Activated CD4-positive, alpha-beta memory T cell treated with anti-CD3 and anti-CD28 coated beads, Interleukin-2, amount 10 ng/mL, durations not matched to agents 7 days and 5 days (primary cell): ENCODE data around the gene TNFRSF1B. TPM values are rescaled to one million over a fixed set of nuclear protein-coding genes. Genes with fewer than 3 reads are reported as not detected.

Experiments
- CTCF ChIA-PET: fragments of 350-600 bp; sonication (Branson Sonifier 250); formaldehyde crosslinking; loops from one replicate; lab custom pipeline; 2021; ENCODE audit warnings: antibody characterized with exemption, inconsistent platforms; lab: Charles Lee
- POLR2A ChIA-PET: fragments of 350-600 bp; sonication (Branson Sonifier 250); formaldehyde crosslinking; loops from one replicate; lab custom pipeline; 2021; ENCODE audit warnings: antibody characterized with exemption; lab: Charles Lee
- DNase-seq: peaks from one replicate; pipeline ENCODE4 v3.0.0-alpha.2; 2020
- H3K27ac Mint-ChIP-seq: one replicate; pipeline ENCODE4 v1.8.0; 2021; ENCODE audit warnings: mild to moderate bottlenecking, mixed read lengths
- H3K27me3 Mint-ChIP-seq: one replicate; pipeline ENCODE4 v1.8.0; 2021; ENCODE audit warnings: mixed read lengths
- H3K36me3 Mint-ChIP-seq: one replicate; pipeline ENCODE4 v1.8.0; 2021; ENCODE audit warnings: low read depth, mixed read lengths
- H3K4me1 Mint-ChIP-seq: one replicate; pipeline ENCODE4 v1.8.0; 2021; ENCODE audit warnings: mixed read lengths
- H3K4me3 Mint-ChIP-seq: one replicate; pipeline ENCODE4 v1.8.0; 2021; ENCODE audit warnings: mild to moderate bottlenecking, mixed read lengths
- H3K9me3 Mint-ChIP-seq: one replicate; pipeline ENCODE4 v1.8.0; 2021; ENCODE audit warnings: mixed read lengths
- total RNA-seq, 2 experiments: library from RNA; stranded (reverse); gene quantifications; one replicate each; pipeline ENCODE4 v1.2.3, GENCODE V29; 2021

The TNFRSF1B gene
- total RNA-seq, 2 experiments from 2014 or later, result 434 to 447 TPM

DNA sequence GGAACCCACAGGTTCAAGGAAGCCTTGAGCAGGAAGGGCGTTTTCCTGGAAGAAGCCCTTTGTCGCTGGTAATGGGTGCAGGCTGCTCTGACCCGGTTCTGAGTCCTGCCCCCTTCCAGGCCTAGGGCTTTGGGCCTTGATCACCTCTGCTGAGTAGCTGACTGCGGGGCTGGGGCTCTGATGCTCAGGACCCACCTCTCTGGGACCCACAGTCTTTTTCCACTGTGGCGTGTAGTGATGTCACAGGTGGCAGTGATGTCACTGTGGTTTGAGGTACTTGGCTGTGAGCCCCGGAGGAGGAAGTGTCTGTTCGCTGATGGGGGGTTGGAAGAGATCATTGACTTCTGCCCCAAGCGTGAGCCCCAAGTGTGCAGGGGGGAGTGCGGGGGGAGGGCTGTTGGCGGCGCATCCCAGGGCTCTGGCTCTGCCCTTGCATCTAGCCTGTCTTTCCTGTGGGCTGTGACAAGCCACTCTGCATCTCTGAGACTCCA, 6.9 kb downstream of the TNFRSF1B start:
- peaks cover 87% of the 10 kb centered on the region for H3K36me3 Mint-ChIP-seq
- H3K27ac Mint-ChIP-seq, result peak overlapping the region; percentile 100

DNA sequence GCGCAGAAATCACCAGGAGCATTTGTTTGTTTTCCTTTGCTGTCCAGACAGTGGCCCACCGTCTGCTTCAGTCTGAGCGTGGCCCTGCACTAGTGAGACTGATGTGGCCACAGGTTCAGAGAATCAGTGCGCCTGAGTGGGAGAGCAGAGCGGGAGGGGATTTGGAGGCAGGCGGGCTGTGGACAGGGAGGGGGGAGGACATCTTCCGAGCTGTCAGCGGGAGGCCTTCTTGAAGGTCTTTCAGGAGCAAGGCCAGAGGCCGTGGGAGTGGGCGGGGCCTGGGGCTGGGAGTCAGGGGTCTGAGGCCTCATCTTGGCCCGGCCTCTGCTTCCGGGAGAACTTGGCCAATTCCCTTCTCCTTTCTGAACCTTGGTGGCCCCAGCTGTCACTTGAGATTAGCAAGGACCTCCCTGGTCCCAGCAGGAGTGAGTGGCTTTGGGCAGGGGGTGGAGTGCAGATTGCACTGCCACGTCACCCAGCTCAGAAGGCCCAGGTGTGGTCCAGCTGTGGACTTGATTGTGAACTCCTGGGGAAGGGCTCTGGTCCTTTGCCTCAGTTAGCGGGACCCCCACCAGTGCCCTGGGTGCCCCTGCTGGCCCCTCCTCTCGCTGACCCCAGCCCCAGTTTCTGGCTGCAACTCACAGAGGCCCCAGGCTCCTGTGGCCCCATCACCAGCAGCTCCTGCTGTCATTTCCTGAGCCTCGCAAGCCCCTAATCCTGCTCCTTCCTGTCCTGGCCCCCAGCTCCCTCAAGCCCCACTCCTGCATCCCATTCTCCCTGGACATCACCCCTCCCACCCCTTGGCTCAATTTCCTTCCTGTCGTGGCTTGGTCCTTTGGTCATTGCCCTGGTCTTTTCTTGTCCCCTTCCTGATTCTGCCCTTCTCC, 8.4 kb downstream of the TNFRSF1B start:
- Mint-ChIP-seq H3K4me3 (peak overlapping the region; percentile 100), H3K27ac (peak overlapping the region; percentile 100), H3K36me3 (peaks cover 86% of the 10 kb centered on the region), H3K9me3 (no peaks in the 10 kb centered on the region), H3K27me3 (no peaks in the 10 kb centered on the region), H3K4me1 (peaks cover 94% of the 10 kb centered on the region)
- ChIA-PET CTCF (interaction anchor here (7.7 kb wide), 1 partner anchor 50 kb away, joined by 85 read pairs; no protein-coding TSS in a partner anchor), POLR2A (interaction anchor here (1.9 to 27.5 kb wide), 2 partner anchors 18 to 50 kb away, joined by 5 to 918 read pairs; partner anchors contain the start of gene TNFRSF1B)
- no peak for DNase-seq

More for the DNA sequence above, 6.9 kb downstream of the TNFRSF1B start:
- peak; percentile 96 for DNase-seq
- POLR2A ChIA-PET, result interaction anchor here (0.5 to 27.5 kb wide), 7 partner anchors 9 to 264 kb away, joined by 3 to 918 read pairs (median 8); partner anchors contain the start of gene TNFRSF1B
- Mint-ChIP-seq H3K27me3 (no peaks in the 10 kb centered on the region), H3K9me3 (no peaks in the 10 kb centered on the region), H3K4me3 (peak overlapping the region; percentile 100), H3K4me1 (peaks cover 96% of the 10 kb centered on the region)
- CTCF ChIA-PET, result interaction anchor here (1.3 to 7.7 kb wide), 3 partner anchors 11 to 48 kb away, joined by 3 to 85 read pairs (median 7); no protein-coding TSS in a partner anchor

DNA sequence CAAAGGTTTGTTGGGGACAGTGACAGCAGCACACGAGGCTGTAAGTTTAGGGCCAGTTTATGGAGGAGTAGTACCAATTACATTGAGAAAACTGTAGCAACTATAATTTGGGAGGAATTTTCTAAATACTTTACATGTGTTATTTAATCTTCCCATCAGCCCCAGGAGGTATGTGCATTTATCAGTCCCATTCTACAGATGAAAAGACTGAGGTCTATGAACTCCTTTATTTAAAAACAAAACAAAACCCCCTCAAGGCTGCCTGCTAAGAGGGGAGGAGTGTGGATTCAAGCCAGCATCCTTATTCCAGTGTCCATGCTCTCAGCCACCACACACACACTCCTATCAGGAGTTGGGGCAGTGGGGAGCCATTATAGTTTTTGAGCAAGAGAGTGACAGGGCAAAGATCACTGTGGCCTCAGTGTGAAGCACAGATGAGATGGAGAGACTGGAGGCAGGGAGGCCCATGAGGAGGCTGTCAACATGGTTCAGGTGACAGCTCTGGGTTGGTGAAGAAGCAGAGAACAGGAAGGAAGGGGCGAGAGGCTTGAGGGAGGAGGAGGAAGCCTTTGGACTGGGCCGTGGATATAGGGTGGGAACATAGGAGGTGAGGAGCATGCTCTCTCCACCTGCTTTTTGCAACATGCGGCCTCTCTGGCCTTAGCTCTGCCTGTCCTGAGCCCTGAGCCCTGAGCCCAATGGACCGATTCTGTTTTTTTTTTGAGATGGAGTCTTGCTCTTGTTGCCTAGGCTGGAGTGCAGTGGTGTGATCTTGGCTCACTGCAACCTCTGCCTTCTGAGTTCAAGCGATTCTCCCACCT, 9.7 kb downstream of the TNFRSF1B start:
- no peaks in the 10 kb centered on the region for H3K9me3 Mint-ChIP-seq
- H3K4me3 Mint-ChIP-seq, result peak overlapping the region; percentile 43
- no peak for DNase-seq
- peak overlapping the region; percentile 94 for H3K27ac Mint-ChIP-seq
- H3K4me1 Mint-ChIP-seq, result peaks cover 92% of the 10 kb centered on the region
- POLR2A ChIA-PET, result interaction anchor here (1.2 to 27.5 kb wide), 8 partner anchors 14 to 52 kb away, joined by 3 to 918 read pairs (median 7); partner anchors contain the start of gene TNFRSF1B
- no peaks in the 10 kb centered on the region for H3K27me3 Mint-ChIP-seq
- H3K36me3 Mint-ChIP-seq, result peaks cover 85% of the 10 kb centered on the region
- CTCF ChIA-PET, result interaction anchor here (1.2 to 7.7 kb wide), 3 partner anchors 25 to 51 kb away, joined by 4 to 85 read pairs (median 7); no protein-coding TSS in a partner anchor

DNA sequence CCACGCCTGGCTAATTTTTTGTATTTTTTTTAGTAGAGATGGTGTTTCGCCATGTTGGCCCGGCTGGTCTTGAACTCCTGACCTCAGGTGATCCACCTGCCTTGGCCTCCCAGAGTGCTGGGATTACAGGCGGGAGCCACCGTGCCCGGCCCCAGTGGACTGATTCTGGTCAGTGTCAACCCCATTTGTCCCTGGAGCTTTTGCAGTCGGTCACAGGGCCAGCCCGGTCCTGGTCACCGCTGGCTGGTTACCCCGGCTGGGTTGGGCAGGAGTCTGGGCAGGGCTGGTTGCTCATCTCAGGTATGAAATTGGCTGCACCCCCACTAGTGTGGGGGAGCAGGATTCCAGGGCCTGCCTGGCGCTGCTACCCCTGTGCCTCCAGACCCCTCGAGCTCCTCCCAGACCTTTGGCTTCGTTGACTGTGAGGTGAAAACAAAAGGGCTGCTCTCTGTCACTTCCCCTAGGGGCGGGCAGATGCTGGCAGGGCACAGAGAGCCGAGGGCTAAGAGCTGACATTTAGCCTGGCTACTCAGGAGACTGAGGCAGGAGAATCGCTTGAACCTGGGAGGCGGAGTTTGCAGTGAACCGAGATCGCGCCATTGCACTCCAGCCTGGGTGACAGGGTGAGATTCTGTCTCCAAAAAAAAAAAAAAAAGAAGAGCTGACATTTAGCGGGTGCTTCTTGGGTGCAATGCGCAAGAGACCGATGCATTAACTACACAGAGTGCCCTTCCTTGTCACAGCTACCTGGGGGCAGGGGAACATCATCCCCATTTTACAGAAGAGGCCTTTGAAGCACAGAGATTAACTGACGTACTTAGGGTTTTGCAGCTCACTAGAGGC, 10.6 kb downstream of the TNFRSF1B start:
- no peaks in the 10 kb centered on the region for H3K9me3 Mint-ChIP-seq
- peak overlapping the region; percentile 94 for H3K27ac Mint-ChIP-seq
- H3K4me3 Mint-ChIP-seq, result peak overlapping the region; percentile 68
- peaks cover 91% of the 10 kb centered on the region for H3K4me1 Mint-ChIP-seq
- H3K27me3 Mint-ChIP-seq, result no peaks in the 10 kb centered on the region
- peak; percentile 41 for DNase-seq
- peaks cover 85% of the 10 kb centered on the region for H3K36me3 Mint-ChIP-seq
- POLR2A ChIA-PET, result interaction anchor here (0.9 to 27.5 kb wide), 11 partner anchors 13 to 269 kb away, joined by 3 to 918 read pairs (median 7); partner anchors contain the start of gene TNFRSF1B
- CTCF ChIA-PET, result interaction anchor here (0.6 to 7.7 kb wide), 20 partner anchors 9 to 157 kb away, joined by 3 to 85 read pairs (median 4); no protein-coding TSS in a partner anchor

DNA sequence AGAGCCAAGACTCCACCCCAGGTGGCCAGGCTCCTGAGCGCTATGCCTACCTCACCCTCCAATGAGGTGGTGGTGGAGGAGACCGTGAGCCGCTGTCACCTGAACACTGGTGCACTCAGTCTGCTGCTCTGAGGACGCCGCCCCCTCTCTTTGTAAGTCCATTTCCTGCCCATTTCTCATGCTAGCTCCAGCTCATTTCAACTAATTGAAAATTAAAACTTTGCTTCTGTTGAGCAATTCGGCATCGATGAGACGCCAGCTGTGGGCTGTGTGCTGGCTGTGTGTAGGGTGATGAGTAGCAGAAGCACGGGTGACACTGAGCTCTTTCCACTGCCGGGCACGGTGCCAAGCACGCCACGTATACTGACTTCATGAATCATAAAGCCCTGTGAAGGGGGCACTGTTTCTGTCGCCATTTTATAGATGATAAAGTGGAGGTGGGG, 11.2 kb downstream of the TNFRSF1B start:
- Mint-ChIP-seq H3K27ac (peak overlapping the region; percentile 94), H3K4me1 (peaks cover 91% of the 10 kb centered on the region), H3K36me3 (peaks cover 85% of the 10 kb centered on the region), H3K9me3 (no peaks in the 10 kb centered on the region), H3K4me3 (peak overlapping the region; percentile 68), H3K27me3 (no peaks in the 10 kb centered on the region)
- DNase-seq, result peak; percentile 81
- POLR2A ChIA-PET, result interaction anchor here (0.9 to 27.5 kb wide), 13 partner anchors 13 to 270 kb away, joined by 3 to 918 read pairs (median 6); partner anchors contain the start of gene TNFRSF1B
- CTCF ChIA-PET, result interaction anchor here (0.6 to 7.7 kb wide), 20 partner anchors 10 to 158 kb away, joined by 3 to 85 read pairs (median 4); no protein-coding TSS in a partner anchor

DNA sequence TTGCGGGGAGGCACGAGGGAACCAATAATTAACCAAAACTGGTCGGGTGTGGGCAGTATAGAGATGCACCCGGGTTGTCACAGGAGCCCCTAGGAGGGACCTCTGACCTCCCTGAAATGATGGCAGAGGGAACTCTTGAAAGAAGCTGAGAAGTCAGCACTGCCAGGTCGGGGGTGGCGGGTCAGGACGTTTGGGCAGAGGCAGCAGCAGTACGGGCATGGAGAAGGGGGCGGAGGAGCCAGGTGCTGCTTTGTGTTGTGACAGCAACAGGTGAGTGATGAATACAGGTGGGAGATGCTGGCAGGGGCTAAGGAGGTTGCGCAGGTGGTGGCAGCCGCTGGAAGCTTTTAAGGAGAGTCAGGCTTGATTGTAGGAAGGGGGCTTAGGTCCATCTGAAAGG, 11.7 kb downstream of the TNFRSF1B start:
- POLR2A ChIA-PET, result interaction anchor here (0.9 to 27.5 kb wide), 14 partner anchors 12 to 271 kb away, joined by 3 to 918 read pairs (median 6); partner anchors contain the start of gene TNFRSF1B

DNA sequence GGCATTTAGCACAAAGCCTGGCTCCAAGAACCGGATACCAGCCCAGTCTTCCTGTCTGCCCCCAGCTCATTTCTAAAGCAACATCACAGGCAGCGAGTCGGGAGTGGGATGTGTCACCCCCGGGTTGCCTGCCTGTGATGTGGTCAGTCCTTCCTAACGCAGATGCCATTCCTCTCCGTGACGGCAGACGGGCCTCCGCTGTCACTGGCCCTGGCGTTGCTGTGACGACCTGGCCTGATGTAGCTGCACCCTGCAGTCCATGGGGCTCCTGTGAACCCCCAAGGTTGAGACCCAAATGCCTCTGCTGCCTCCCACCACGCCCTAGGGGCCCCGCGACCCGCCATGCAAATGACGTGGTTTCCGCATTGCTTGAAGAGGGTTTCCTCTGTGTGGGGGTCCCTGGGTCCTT, 12.3 kb downstream of the TNFRSF1B start:
- Mint-ChIP-seq H3K4me1 (peaks cover 85% of the 10 kb centered on the region), H3K27ac (peak overlapping the region; percentile 94), H3K27me3 (no peaks in the 10 kb centered on the region), H3K4me3 (peak overlapping the region; percentile 68), H3K9me3 (no peaks in the 10 kb centered on the region), H3K36me3 (peaks cover 81% of the 10 kb centered on the region)
- ChIA-PET POLR2A (interaction anchor here (0.9 to 27.5 kb wide), 11 partner anchors 11 to 271 kb away, joined by 3 to 918 read pairs (median 7); partner anchors contain the start of gene TNFRSF1B), CTCF (interaction anchor here (0.7 to 7.7 kb wide), 5 partner anchors 18 to 54 kb away, joined by 3 to 85 read pairs (median 5); no protein-coding TSS in a partner anchor)
- peak; percentile 79 for DNase-seq

More for the DNA sequence above, 11.7 kb downstream of the TNFRSF1B start:
- no peaks in the 10 kb centered on the region for H3K9me3 Mint-ChIP-seq
- CTCF ChIA-PET, result interaction anchor here (0.7 to 7.7 kb wide), 15 partner anchors 10 to 159 kb away, joined by 3 to 85 read pairs (median 5); no protein-coding TSS in a partner anchor
- DNase-seq, result no peak
- peak overlapping the region; percentile 94 for H3K27ac Mint-ChIP-seq
- H3K4me3 Mint-ChIP-seq, result peak overlapping the region; percentile 68
- peaks cover 86% of the 10 kb centered on the region for H3K4me1 Mint-ChIP-seq
- H3K36me3 Mint-ChIP-seq, result peaks cover 80% of the 10 kb centered on the region
- H3K27me3 Mint-ChIP-seq, result no peaks in the 10 kb centered on the region

DNA sequence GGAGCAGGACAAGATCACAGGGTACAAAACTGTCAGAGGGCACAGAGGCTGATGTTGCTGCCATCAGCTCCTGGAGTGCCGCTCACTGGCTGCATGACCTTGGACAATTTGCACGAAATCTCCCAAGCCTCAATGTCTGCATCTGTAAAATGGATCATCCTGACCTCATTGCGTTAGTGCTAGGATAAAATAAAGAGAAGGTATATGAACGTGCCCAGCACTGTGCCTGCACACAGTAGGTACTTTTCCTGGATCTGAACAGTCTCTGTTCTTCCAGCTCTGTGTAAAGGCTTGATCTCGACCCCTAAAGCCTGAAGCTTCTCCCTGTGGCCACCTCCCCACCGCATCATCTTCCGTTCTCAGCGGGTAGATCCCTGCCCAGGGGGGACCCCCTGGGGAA, 12.9 kb downstream of the TNFRSF1B start:
- Mint-ChIP-seq H3K4me3 (peak overlapping the region; percentile 68), H3K4me1 (peaks cover 81% of the 10 kb centered on the region), H3K9me3 (no peaks in the 10 kb centered on the region), H3K36me3 (peaks cover 78% of the 10 kb centered on the region), H3K27me3 (no peaks in the 10 kb centered on the region), H3K27ac (peak overlapping the region; percentile 94)
- DNase-seq, result no peak
- ChIA-PET CTCF (interaction anchor here (7.7 kb wide), 1 partner anchor 54 kb away, joined by 85 read pairs; no protein-coding TSS in a partner anchor), POLR2A (interaction anchor here (0.9 to 27.5 kb wide), 7 partner anchors 11 to 272 kb away, joined by 3 to 918 read pairs (median 13); partner anchors contain the start of gene TNFRSF1B)

DNA sequence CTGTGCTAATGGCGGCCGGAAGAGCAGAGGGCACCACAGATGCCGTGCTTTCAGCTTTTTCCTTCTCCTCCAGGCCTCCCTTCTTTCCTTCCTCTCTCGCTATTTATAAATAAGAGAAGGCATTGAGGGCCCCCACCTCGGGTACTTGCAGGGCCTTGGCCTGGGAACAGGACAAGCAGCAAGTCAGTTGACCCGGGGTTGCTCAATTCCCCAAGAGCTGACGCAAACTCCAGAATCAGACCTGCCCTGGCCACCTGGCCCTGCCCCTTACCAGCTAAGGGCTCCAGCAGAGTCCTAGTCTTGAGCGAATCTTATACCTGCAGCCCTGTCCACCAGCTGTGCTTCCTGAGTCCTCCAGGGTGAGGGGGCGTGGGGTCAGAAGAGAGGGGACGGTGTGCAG, 13.5 kb downstream of the TNFRSF1B start:
- no peak for DNase-seq
- ChIA-PET CTCF (interaction anchor here (0.6 to 7.7 kb wide), 2 partner anchors 43 to 55 kb away, joined by 3 to 85 read pairs; no protein-coding TSS in a partner anchor), POLR2A (interaction anchor here (0.9 to 27.5 kb wide), 2 partner anchors 12 to 24 kb away, joined by 3 to 918 read pairs; partner anchors contain the start of gene TNFRSF1B)
- Mint-ChIP-seq H3K4me3 (no peak overlapping the region), H3K27ac (no peak overlapping the region), H3K4me1 (peaks cover 78% of the 10 kb centered on the region), H3K27me3 (no peaks in the 10 kb centered on the region), H3K9me3 (no peaks in the 10 kb centered on the region), H3K36me3 (peaks cover 81% of the 10 kb centered on the region)

DNA sequence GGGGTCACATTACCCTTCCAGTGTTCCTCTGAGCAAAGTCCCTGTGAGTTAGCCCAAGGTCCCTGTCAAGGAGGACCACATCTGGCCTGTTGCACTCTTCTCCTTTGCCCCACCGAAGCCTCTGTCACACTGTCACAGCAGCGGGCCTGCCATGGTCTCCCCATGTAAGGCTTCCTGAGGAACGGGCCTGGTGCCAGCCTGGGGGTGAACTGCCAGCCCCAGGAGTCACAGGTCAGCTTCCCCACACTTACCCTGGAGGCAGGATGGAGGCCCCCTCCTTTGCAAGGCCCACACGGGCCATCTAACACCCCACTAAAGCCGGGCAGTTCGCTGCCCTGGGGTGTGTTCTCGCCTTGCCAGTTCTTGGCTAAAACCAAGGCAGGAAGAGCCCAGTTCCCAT, 14.1 kb downstream of the TNFRSF1B start:
- H3K9me3 Mint-ChIP-seq, result no peaks in the 10 kb centered on the region
- CTCF ChIA-PET, result interaction anchor here (0.6 kb wide), 1 partner anchor 44 kb away, joined by 3 read pairs; no protein-coding TSS in a partner anchor
- H3K27ac Mint-ChIP-seq, result peak overlapping the region; percentile 21
- no peaks in the 10 kb centered on the region for H3K27me3 Mint-ChIP-seq
- no peak overlapping the region for H3K4me3 Mint-ChIP-seq
- peaks cover 76% of the 10 kb centered on the region for H3K36me3 Mint-ChIP-seq
- peaks cover 75% of the 10 kb centered on the region for H3K4me1 Mint-ChIP-seq
- POLR2A ChIA-PET, result interaction anchor here (27.5 kb wide), 1 partner anchor 24 kb away, joined by 918 read pairs; the partner anchor contains the start of gene TNFRSF1B
- DNase-seq, result no peak
